ENCODE measurements around the gene ADAMTS17.
"Not testable (repeated sequence)": the region's sequence is repeated elsewhere in the genome, so short reads cannot be mapped to it uniquely, and the experiment has no call there.

The ADAMTS17 gene

GRCh38 chr15:100345438-100345837 is 3.7 kb upstream of the ADAMTS17 start:
- DNase-seq = no peak
- Mint-ChIP-seq H3K27ac (no peak overlapping the region), H3K9me3 (no peaks in the 10 kb centered on the region), H3K4me3 (no peak overlapping the region), H3K36me3 (ENCODE audit: low read depth) (no peaks in the 10 kb centered on the region), H3K27me3 (ENCODE audit: low read depth, poor library complexity) (peaks cover 67% of the 10 kb centered on the region), H3K4me1 (peaks cover 6% of the 10 kb centered on the region)
- TF ChIP-seq, protein P1, sequence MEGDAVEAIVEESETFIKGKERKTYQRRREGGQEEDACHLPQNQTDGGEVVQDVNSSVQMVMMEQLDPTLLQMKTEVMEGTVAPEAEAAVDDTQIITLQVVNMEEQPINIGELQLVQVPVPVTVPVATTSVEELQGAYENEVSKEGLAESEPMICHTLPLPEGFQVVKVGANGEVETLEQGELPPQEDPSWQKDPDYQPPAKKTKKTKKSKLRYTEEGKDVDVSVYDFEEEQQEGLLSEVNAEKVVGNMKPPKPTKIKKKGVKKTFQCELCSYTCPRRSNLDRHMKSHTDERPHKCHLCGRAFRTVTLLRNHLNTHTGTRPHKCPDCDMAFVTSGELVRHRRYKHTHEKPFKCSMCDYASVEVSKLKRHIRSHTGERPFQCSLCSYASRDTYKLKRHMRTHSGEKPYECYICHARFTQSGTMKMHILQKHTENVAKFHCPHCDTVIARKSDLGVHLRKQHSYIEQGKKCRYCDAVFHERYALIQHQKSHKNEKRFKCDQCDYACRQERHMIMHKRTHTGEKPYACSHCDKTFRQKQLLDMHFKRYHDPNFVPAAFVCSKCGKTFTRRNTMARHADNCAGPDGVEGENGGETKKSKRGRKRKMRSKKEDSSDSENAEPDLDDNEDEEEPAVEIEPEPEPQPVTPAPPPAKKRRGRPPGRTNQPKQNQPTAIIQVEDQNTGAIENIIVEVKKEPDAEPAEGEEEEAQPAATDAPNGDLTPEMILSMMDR (IDR thresholded peaks at IDR 0.05) = no peak

- H3K36me3 Mint-ChIP-seq (ENCODE audit: low read depth) = no peaks in the 10 kb centered on the region
- peaks cover 78% of the 10 kb centered on the region for H3K27me3 Mint-ChIP-seq (ENCODE audit: low read depth, poor library complexity)
- H3K9me3 Mint-ChIP-seq = no peaks in the 10 kb centered on the region
- H3K4me1 Mint-ChIP-seq = peaks cover 16% of the 10 kb centered on the region
- TF ChIP-seq, protein P1 (IDR thresholded peaks at IDR 0.05) = no peak
- no peak overlapping the region for H3K4me3 Mint-ChIP-seq
- DNase-seq = no peak
- H3K27ac Mint-ChIP-seq = no peak overlapping the region
These were observed 1.5 kb upstream of the ADAMTS17 start for GRCh38 chr15:100343251-100343650.

GRCh38 chr15:100341239-100341749 is 481 bp downstream of the ADAMTS17 start:
- H3K27ac Mint-ChIP-seq = no peak overlapping the region
- DNase-seq = peak; percentile 50
- no peaks in the 10 kb centered on the region for H3K36me3 Mint-ChIP-seq (ENCODE audit: low read depth)
- no peaks in the 10 kb centered on the region for H3K9me3 Mint-ChIP-seq
- peak overlapping the region; percentile 50 for H3K4me3 Mint-ChIP-seq
- TF ChIP-seq, protein P1 (IDR thresholded peaks at IDR 0.05) = no peak
- peaks cover 18% of the 10 kb centered on the region for H3K4me1 Mint-ChIP-seq
- H3K27me3 Mint-ChIP-seq (ENCODE audit: low read depth, poor library complexity) = peaks cover 73% of the 10 kb centered on the region

DNA sequence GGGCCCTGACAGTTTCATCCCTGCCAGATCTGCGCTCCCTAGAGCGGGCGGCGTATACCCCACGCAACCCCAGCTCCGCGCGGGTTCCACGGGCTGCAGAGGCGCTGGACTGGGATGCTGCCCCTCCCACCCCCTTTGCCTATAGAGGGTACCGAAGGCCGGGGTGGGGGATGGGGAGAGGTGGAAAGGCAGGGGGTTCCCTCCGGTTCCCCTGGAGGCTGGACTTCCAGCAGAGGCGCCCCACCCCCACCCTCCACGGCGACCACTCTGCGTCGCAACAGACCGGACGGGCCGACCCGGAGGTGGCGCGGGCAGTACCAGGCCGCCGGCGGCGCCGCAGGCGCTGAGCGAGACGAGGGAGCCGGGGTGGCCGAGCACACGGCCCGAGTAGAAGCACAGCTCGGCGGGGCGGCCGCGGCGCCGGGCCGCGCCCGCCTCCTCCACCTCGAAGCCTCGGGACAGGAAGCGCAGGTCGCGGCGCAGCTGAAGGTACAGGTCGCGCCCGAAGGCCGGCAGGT is 995 bp downstream of the ADAMTS17 start:
- Mint-ChIP-seq H3K9me3 (no peaks in the 10 kb centered on the region), H3K4me3 (peak overlapping the region; percentile 75), H3K27me3 (ENCODE audit: low read depth, poor library complexity) (peaks cover 69% of the 10 kb centered on the region), H3K4me1 (peaks cover 24% of the 10 kb centered on the region), H3K36me3 (ENCODE audit: low read depth) (no peaks in the 10 kb centered on the region), H3K27ac (no peak overlapping the region)
- TF ChIP-seq, protein P1 (IDR thresholded peaks at IDR 0.05) = no peak
- peak; percentile 37 for DNase-seq

DNA sequence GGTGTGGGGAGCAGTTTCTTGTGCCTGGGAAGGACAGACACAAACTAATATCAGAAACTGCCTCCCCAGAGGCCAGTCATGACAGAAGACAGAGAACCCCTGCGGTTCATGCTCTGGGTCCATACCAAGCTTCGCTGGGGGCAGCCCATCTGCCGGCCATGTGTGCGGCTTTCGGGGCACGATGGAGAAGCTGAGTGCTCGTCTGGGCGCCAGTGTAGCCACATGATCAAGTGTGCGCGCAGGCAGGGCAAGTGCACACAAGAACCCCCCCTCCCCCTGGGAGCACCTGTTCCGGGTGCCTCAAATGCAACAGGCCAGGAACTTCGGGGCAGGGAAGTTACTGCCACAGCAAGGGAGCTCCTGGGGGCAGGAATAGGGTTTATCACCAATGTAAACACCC is 1.8 kb downstream of the ADAMTS17 start:
- peaks cover 65% of the 10 kb centered on the region for H3K27me3 Mint-ChIP-seq (ENCODE audit: low read depth, poor library complexity)
- DNase-seq = no peak
- H3K4me3 Mint-ChIP-seq = peak overlapping the region; percentile 75
- H3K4me1 Mint-ChIP-seq = peaks cover 31% of the 10 kb centered on the region
- H3K27ac Mint-ChIP-seq = no peak overlapping the region
- no peaks in the 10 kb centered on the region for H3K36me3 Mint-ChIP-seq (ENCODE audit: low read depth)
- no peaks in the 10 kb centered on the region for H3K9me3 Mint-ChIP-seq
- TF ChIP-seq, protein P1 (IDR thresholded peaks at IDR 0.05) = no peak

- not testable (repeated sequence) for DNase-seq; H3K9me3 Mint-ChIP-seq; H3K36me3 Mint-ChIP-seq (ENCODE audit: low read depth); H3K27ac Mint-ChIP-seq
- Mint-ChIP-seq H3K4me1 (peaks cover 37% of the 10 kb centered on the region), H3K4me3 (peak overlapping the region; percentile 75), H3K27me3 (ENCODE audit: low read depth, poor library complexity) (peaks cover 59% of the 10 kb centered on the region)
These were observed 2.3 kb downstream of the ADAMTS17 start for GRCh38 chr15:100339451-100339850.
